OCI-LY1 (cell line): ENCODE measurements around the gene KCNMA1.

Experiments
- H2AFZ ChIP-seq: fragments of 200-600 bp; sonication (generic), shearing (Covaris generic); 2 replicates; pipeline ENCODE4 v1.6.0; 2014; ENCODE audit warnings: antibody characterized with exemption, mild to moderate bottlenecking, low read length
- H3F3A ChIP-seq: fragments of 200-600 bp; sonication (generic), shearing (Covaris generic); 2 replicates; pipeline ENCODE4 v1.6.0; 2014; ENCODE audit warnings: mild to moderate bottlenecking, antibody characterized with exemption, low read length, moderate library complexity; ENCODE audit not compliant: insufficient read depth
- H3K27ac ChIP-seq: fragments of 200-600 bp; sonication (generic); 2 replicates; pipeline ENCODE4 v1.5.1; 2014; ENCODE audit warnings: low read length, mixed run types, mild to moderate bottlenecking, low read depth; ENCODE audit not compliant: poor library complexity, severe bottlenecking
- H3K27me3 ChIP-seq: fragments of 200-600 bp; sonication (generic); 2 replicates; pipeline ENCODE4 v1.6.0; 2014; ENCODE audit warnings: antibody characterized with exemption, mild to moderate bottlenecking, low read length, moderate library complexity; ENCODE audit not compliant: insufficient read depth
- H3K36me3 ChIP-seq: fragments of 200-600 bp; sonication (generic); 2 replicates; pipeline ENCODE4 v1.6.1; 2014; ENCODE audit warnings: mild to moderate bottlenecking, antibody characterized with exemption, low read length, moderate library complexity, mixed read lengths; ENCODE audit not compliant: insufficient read depth
- H3K4me1 ChIP-seq: fragments of 200-600 bp; sonication (generic); 2 replicates; pipeline ENCODE4 v1.5.1; 2014; ENCODE audit warnings: mild to moderate bottlenecking, low read length, moderate library complexity; ENCODE audit not compliant: insufficient read depth, severe bottlenecking
- H3K4me2 ChIP-seq: fragments of 200-600 bp; sonication (generic), shearing (Covaris generic); 2 replicates; pipeline ENCODE4 v1.6.1; 2014; ENCODE audit warnings: low read length
- H3K4me3 ChIP-seq: fragments of 200-600 bp; sonication (generic); 2 replicates; pipeline ENCODE4 v1.5.1; 2014; ENCODE audit warnings: low read length, low read depth, mild to moderate bottlenecking, mixed read lengths; ENCODE audit not compliant: poor library complexity, severe bottlenecking
- H3K79me2 ChIP-seq: fragments of 200-600 bp; shearing (Covaris generic); 2 replicates; pipeline ENCODE4 v1.6.1; 2016; ENCODE audit warnings: mixed run types, low read length, mixed read lengths; ENCODE audit not compliant: insufficient read depth
- H3K9ac ChIP-seq: fragments of 200-600 bp; sonication (generic), shearing (Covaris generic); 2 replicates; pipeline ENCODE4 v1.6.1; 2014; ENCODE audit warnings: mild to moderate bottlenecking, low read length, mixed read lengths
- H3K9me2 ChIP-seq: fragments of 200-600 bp; sonication (generic), shearing (Covaris generic); 2 replicates; pipeline ENCODE4 v1.6.1; 2014; ENCODE audit warnings: low read depth, mild to moderate bottlenecking, low read length, mixed read lengths
- H3K9me3 ChIP-seq: fragments of 200-600 bp; shearing (Covaris generic); 2 replicates; pipeline ENCODE4 v1.6.1; 2014; ENCODE audit warnings: low read length, mixed read lengths
- H4K20me1 ChIP-seq: fragments of 200-600 bp; sonication (generic), shearing (Covaris generic); 2 replicates; pipeline ENCODE4 v1.6.0; 2016; ENCODE audit warnings: mild to moderate bottlenecking, low read length; ENCODE audit not compliant: insufficient read depth
- EZH2 ChIP-seq: fragments of 200-600 bp; sonication (generic), shearing (Covaris generic); IDR thresholded peaks from 2 replicates; pipeline ENCODE4 v1.8.0; 2017; ENCODE audit warnings: borderline replicate concordance, mixed run types, mild to moderate bottlenecking, antibody characterized with exemption, low read length, moderate library complexity, mixed read lengths
- TF ChIP-seq, protein P1 (sequence below): fragments of 200-600 bp; sonication (generic), shearing (Covaris generic); IDR thresholded peaks from 2 replicates; pipeline ENCODE4 v1.5.1; 2017; ENCODE audit warnings: mild to moderate bottlenecking, antibody characterized with exemption, low read length, moderate library complexity, mixed read lengths

KCNMA1 gene

DNA sequence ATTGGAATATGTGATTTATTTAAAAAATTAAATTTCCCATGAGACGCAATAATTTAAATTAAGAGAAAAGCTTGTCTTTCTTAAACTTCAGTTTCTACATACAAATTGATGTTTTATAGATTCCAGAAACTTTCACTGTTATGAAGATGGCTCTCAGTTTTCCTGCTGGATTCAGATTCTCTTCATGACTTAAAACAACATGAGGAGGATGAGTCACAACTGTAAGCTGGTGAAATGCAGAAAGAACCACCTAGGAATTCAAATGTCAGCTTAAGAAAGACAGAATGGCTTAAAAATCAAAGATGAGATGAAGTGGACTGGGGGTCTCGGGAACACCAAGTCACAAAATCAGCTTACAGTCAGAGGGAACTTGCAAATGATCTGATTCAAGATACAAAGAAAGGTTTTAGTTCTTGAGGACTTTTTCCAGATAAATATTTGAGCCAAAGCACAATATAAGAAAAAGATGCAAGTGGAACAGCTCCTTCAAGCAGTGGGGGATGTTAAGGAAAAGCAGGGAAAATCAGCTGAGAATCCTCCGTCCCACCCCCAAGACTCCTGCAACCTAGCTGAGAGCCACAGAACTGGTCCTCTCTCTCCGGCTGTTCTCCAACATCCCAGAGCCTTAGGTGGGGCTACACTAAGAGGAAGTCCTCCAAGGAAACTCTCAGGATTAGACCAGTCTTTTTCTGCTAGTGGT lies 279.8 kb downstream of the KCNMA1 start:
- H3K36me3 ChIP-seq, result no peaks in the 10 kb centered on the region
- H3K4me2 ChIP-seq, result no peak overlapping the region
- no peak for TF ChIP-seq EZH2
- TF ChIP-seq, protein P1, sequence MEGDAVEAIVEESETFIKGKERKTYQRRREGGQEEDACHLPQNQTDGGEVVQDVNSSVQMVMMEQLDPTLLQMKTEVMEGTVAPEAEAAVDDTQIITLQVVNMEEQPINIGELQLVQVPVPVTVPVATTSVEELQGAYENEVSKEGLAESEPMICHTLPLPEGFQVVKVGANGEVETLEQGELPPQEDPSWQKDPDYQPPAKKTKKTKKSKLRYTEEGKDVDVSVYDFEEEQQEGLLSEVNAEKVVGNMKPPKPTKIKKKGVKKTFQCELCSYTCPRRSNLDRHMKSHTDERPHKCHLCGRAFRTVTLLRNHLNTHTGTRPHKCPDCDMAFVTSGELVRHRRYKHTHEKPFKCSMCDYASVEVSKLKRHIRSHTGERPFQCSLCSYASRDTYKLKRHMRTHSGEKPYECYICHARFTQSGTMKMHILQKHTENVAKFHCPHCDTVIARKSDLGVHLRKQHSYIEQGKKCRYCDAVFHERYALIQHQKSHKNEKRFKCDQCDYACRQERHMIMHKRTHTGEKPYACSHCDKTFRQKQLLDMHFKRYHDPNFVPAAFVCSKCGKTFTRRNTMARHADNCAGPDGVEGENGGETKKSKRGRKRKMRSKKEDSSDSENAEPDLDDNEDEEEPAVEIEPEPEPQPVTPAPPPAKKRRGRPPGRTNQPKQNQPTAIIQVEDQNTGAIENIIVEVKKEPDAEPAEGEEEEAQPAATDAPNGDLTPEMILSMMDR, result no peak
- H4K20me1 ChIP-seq, result no peaks in the 10 kb centered on the region
- H3K4me3 ChIP-seq, result no peak overlapping the region
- no peaks in the 10 kb centered on the region for H3K9me2 ChIP-seq
- no peaks in the 10 kb centered on the region for H3K4me1 ChIP-seq
- no peak overlapping the region for H3K27ac ChIP-seq
- no peaks in the 10 kb centered on the region for H3K27me3 ChIP-seq
- no peaks in the 10 kb centered on the region for H3F3A ChIP-seq
- no peak overlapping the region for H3K9ac ChIP-seq
- no peak overlapping the region for H2AFZ ChIP-seq
- H3K9me3 ChIP-seq, result no peaks in the 10 kb centered on the region
- H3K79me2 ChIP-seq, result no peaks in the 10 kb centered on the region

DNA sequence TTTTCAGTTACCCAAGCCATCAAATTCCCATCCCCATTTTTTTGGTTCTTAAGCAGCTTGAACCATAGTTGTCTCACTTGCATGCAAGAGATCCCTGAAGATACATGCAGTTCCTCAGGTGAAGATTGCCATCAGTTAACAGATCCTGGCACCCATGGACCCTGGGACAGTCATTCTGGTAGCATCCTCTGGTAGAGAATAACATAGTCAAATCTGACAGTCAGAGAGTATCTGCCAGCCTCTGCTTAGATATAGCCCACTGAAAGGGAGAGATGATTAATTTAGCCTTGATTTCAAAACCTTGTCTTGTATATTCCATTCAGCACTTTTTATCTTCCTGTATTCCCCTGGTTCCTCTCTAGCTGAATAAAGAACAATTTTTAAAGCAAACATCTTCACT lies 280.4 kb downstream of the KCNMA1 start:
- Histone ChIP-seq H3K27me3 (no peaks in the 10 kb centered on the region), H4K20me1 (no peaks in the 10 kb centered on the region), H3K4me2 (no peak overlapping the region), H3K79me2 (no peaks in the 10 kb centered on the region), H3F3A (no peaks in the 10 kb centered on the region), H3K27ac (no peak overlapping the region), H3K9ac (no peak overlapping the region), H2AFZ (no peak overlapping the region), H3K4me3 (no peak overlapping the region), H3K36me3 (no peaks in the 10 kb centered on the region), H3K9me3 (no peaks in the 10 kb centered on the region), H3K4me1 (no peaks in the 10 kb centered on the region), H3K9me2 (no peaks in the 10 kb centered on the region)
- TF ChIP-seq EZH2, result no peak
- TF ChIP-seq, protein P1, result no peak

DNA sequence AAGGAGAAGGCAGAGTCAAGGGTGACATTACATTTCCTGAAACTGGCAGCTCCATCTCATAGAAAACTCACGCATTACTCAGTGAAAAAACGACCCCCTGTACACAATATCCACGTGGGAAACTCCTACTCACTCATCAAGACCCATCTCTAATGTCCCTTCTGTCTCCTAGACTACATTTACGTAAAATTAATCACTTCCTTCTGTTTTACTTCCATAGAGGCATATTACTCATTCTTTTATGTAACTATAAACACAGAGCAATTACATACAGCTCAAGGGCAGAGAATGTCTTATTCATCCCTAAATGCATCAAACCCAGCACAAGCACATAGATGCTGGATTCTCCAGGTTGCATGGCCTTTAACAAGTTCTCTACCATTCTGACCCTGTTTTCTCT lies 281.8 kb downstream of the KCNMA1 start:
- H4K20me1 ChIP-seq, result no peaks in the 10 kb centered on the region
- H3K9me3 ChIP-seq, result no peaks in the 10 kb centered on the region
- no peaks in the 10 kb centered on the region for H3K9me2 ChIP-seq
- no peaks in the 10 kb centered on the region for H3K79me2 ChIP-seq
- H3K27me3 ChIP-seq, result no peaks in the 10 kb centered on the region
- H3F3A ChIP-seq, result no peaks in the 10 kb centered on the region
- no peak overlapping the region for H2AFZ ChIP-seq
- no peak overlapping the region for H3K9ac ChIP-seq
- H3K27ac ChIP-seq, result no peak overlapping the region
- H3K4me1 ChIP-seq, result no peaks in the 10 kb centered on the region
- H3K36me3 ChIP-seq, result no peaks in the 10 kb centered on the region
- TF ChIP-seq EZH2, result no peak
- TF ChIP-seq, protein P1, result no peak
- no peak overlapping the region for H3K4me3 ChIP-seq
- no peak overlapping the region for H3K4me2 ChIP-seq
